HG03342 (cell line): ENCODE data around the gene CASZ1.

Experiments used
- ATAC-seq: cut with Tn5 transposase; IDR thresholded peaks from one replicate; pipeline ENCODE4 v1.9.1; 2021; ENCODE audit warnings: mild to moderate bottlenecking, moderate library complexity; ENCODE audit not compliant: unreplicated experiment

CASZ1 gene

GRCh38 chr1:10795276-10796021 is 997 bp downstream of the CASZ1 start:
- no peak for ATAC-seq

- no peak for ATAC-seq
These were observed 1.6 kb downstream of the CASZ1 start for GRCh38 chr1:10794724-10795275.

GRCh38 chr1:10793129-10793651 is 3.3 kb downstream of the CASZ1 start:
- ATAC-seq = no peak

- no peak for ATAC-seq
These were observed 5.1 kb downstream of the CASZ1 start for GRCh38 chr1:10791105-10791951.

- no peak for ATAC-seq
These were observed 6.4 kb downstream of the CASZ1 start for GRCh38 chr1:10789803-10790702.

- ATAC-seq = no peak
These were observed 7.2 kb downstream of the CASZ1 start for GRCh38 chr1:10789047-10789791.

- ATAC-seq = no peak
These were observed 7.8 kb downstream of the CASZ1 start for GRCh38 chr1:10788592-10789006.

- no peak for ATAC-seq
These were observed 9.2 kb downstream of the CASZ1 start for GRCh38 chr1:10787286-10787685.

- ATAC-seq = no peak
These were observed 10.5 kb downstream of the CASZ1 start for GRCh38 chr1:10785728-10786638.

- ATAC-seq = no peak
These were observed 11.3 kb downstream of the CASZ1 start for GRCh38 chr1:10784998-10785727.

GRCh38 chr1:10782491-10783244 is 13.8 kb downstream of the CASZ1 start:
- no peak for ATAC-seq

GRCh38 chr1:10781137-10781536 is 15.3 kb downstream of the CASZ1 start:
- ATAC-seq = no peak

GRCh38 chr1:10779841-10780240 is 16.6 kb downstream of the CASZ1 start:
- ATAC-seq = no peak

GRCh38 chr1:10779201-10779600 is 17.2 kb downstream of the CASZ1 start:
- no peak for ATAC-seq

GRCh38 chr1:10778640-10779039 is 17.8 kb downstream of the CASZ1 start:
- no peak for ATAC-seq

- ATAC-seq = no peak
These were observed 18.5 kb downstream of the CASZ1 start for GRCh38 chr1:10777749-10778574.
